ENCODE results near the gene TSTD1. TPM values are rescaled to one million over a fixed set of nuclear protein-coding genes. Genes with fewer than 3 reads are reported as not detected.
A peak's percentile ranks its signal among the peaks of the same experiment; 100 is the strongest.

TSTD1 gene
- total RNA-seq, 1 experiment from 2014 or later, result 74.5 TPM

DNA sequence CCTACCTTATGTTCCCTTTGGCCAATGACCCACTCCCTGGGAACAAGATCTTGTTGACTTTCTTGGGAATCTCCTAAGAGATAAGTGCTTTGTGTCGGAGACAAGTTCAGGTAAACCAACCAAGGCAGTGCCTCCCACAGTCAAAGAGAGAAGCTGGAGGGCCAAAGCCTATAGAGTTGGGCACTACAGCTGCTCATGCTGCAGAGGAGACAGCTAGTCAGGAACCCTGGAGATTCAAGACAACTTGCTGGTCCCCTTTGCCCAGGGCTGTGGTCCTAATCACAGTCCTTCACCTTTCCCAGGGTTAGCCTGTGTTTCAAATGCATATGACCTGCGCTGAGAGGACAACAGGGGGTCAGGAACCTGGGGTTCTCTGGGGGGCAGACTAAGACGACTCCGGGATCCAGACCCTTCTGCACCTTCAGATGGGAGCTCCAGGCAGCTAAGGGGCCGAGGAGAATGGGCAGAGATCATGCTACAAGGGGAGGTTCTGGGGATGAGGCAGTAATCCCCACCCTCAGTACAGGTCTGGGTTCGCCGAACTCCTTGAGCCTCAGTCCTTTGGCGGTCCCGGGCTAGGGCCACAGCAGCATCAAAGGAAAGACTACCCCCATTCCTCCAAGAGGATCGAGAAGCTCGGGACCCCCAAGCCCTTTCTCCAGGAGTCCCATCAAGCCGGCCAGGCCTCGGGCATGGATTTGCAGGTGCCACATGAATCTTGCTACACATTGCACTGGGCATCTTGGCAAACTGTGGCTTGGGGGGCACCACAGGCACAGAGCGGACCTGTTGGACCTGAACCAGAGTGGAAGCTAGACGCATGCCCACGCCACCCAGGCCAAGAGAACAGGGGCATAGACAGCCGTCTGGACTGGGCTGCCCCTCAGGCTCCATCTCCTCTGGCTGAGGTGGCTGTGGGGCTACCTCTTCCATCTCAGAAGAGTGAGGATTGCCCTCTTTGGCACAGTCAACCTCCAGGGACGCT lies 9.0 kb upstream of the TSTD1 start:
- Mint-ChIP-seq H3K27me3 (ENCODE audit: low read depth) (peaks cover 38% of the 10 kb centered on the region), H3K9me3 (peaks cover 26% of the 10 kb centered on the region), H3K4me1 (peaks cover 17% of the 10 kb centered on the region), H3K4me3 (no peak overlapping the region), H3K36me3 (peaks cover 24% of the 10 kb centered on the region), H3K27ac (no peak overlapping the region)
- no peak for DNase-seq (ENCODE audit: low spot score)
- TF ChIP-seq, protein P1, sequence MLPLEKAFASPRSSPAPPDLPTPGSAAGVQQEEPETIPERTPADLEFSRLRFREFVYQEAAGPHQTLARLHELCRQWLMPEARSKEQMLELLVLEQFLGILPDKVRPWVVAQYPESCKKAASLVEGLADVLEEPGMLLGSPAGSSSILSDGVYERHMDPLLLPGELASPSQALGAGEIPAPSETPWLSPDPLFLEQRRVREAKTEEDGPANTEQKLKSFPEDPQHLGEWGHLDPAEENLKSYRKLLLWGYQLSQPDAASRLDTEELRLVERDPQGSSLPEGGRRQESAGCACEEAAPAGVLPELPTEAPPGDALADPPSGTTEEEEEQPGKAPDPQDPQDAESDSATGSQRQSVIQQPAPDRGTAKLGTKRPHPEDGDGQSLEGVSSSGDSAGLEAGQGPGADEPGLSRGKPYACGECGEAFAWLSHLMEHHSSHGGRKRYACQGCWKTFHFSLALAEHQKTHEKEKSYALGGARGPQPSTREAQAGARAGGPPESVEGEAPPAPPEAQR (CRISPR knock-in tag; IDR thresholded peaks at IDR 0.05), result no peak
- TF ChIP-seq SMAD3 (CRISPR knock-in tag; IDR thresholded peaks at IDR 0.05; ENCODE audit: borderline replicate concordance) (no peak), ZNF232 (CRISPR knock-in tag; IDR thresholded peaks at IDR 0.05) (no peak), TEAD4 (CRISPR knock-in tag; IDR thresholded peaks at IDR 0.05) (no peak), NFE2L1 (CRISPR knock-in tag; IDR thresholded peaks at IDR 0.05) (no peak), ZBTB21 (CRISPR knock-in tag; IDR thresholded peaks at IDR 0.05; ENCODE audit: borderline replicate concordance) (no peak), GTF2I (CRISPR knock-in tag; conservative IDR thresholded peaks at IDR 0.05) (no peak), ZNF416 (CRISPR knock-in tag; IDR thresholded peaks at IDR 0.05) (no peak), GRHL2 (CRISPR knock-in tag; IDR thresholded peaks at IDR 0.05; ENCODE audit: insufficient replicate concordance, severe bottlenecking) (no peak)
- TF ChIP-seq, protein P2, sequence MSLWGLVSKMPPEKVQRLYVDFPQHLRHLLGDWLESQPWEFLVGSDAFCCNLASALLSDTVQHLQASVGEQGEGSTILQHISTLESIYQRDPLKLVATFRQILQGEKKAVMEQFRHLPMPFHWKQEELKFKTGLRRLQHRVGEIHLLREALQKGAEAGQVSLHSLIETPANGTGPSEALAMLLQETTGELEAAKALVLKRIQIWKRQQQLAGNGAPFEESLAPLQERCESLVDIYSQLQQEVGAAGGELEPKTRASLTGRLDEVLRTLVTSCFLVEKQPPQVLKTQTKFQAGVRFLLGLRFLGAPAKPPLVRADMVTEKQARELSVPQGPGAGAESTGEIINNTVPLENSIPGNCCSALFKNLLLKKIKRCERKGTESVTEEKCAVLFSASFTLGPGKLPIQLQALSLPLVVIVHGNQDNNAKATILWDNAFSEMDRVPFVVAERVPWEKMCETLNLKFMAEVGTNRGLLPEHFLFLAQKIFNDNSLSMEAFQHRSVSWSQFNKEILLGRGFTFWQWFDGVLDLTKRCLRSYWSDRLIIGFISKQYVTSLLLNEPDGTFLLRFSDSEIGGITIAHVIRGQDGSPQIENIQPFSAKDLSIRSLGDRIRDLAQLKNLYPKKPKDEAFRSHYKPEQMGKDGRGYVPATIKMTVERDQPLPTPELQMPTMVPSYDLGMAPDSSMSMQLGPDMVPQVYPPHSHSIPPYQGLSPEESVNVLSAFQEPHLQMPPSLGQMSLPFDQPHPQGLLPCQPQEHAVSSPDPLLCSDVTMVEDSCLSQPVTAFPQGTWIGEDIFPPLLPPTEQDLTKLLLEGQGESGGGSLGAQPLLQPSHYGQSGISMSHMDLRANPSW (CRISPR knock-in tag; conservative IDR thresholded peaks at IDR 0.05; ENCODE audit: low read depth), result no peak
- TF ChIP-seq, protein P3, sequence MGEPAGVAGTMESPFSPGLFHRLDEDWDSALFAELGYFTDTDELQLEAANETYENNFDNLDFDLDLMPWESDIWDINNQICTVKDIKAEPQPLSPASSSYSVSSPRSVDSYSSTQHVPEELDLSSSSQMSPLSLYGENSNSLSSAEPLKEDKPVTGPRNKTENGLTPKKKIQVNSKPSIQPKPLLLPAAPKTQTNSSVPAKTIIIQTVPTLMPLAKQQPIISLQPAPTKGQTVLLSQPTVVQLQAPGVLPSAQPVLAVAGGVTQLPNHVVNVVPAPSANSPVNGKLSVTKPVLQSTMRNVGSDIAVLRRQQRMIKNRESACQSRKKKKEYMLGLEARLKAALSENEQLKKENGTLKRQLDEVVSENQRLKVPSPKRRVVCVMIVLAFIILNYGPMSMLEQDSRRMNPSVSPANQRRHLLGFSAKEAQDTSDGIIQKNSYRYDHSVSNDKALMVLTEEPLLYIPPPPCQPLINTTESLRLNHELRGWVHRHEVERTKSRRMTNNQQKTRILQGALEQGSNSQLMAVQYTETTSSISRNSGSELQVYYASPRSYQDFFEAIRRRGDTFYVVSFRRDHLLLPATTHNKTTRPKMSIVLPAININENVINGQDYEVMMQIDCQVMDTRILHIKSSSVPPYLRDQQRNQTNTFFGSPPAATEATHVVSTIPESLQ (CRISPR knock-in tag; IDR thresholded peaks at IDR 0.05), result no peak
- CTCF ChIA-PET, result interaction anchor here (0.6 to 1.1 kb wide), 3 partner anchors 9 to 49 kb away, joined by 3 to 5 read pairs (median 3); partner anchors contain the start of genes F11R and TSTD1
- no peak for ATAC-seq
- POLR2A ChIA-PET, result interaction anchor here (3.0 kb wide), 1 partner anchor 21 kb away, joined by 11 read pairs; the partner anchor contains the start of gene ARHGAP30

DNA sequence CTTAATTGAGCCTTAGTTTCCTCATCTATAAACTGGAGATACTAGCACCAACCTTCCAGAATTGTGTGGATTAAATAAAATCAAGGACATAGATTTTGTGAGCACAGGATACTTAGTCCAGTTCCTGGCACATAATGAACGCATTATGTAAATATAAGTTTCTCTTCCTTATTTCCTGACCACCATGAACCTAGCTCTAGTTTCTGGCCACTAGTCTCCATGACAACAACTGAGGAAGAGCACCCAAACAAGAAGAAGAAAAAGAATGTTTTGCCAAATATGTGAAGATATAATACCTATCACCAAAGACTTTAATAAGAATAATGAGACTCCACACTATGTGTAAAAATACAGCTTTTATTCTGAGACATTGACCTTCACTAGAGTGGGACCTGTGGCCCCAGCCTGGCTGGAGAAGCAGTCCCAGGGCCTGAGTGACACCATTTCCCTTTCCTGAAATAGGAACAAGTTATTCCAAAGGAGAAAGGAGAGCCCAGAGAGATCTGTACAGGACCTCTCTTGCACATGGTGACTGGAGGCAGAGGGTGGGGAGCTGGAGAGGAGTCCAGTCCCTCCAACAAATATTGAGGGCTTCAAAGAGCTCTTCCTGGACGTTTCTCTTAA lies 8.0 kb upstream of the TSTD1 start:
- H3K4me1 Mint-ChIP-seq, result peaks cover 24% of the 10 kb centered on the region
- POLR2A ChIA-PET, result interaction anchor here (0.8 to 3.0 kb wide), 4 partner anchors 22 to 71 kb away, joined by 3 to 24 read pairs (median 10); partner anchors contain the start of genes ARHGAP30, F11R, NIT1 and PFDN2
- TF ChIP-seq FOXJ3 (CRISPR knock-in tag; IDR thresholded peaks at IDR 0.05; ENCODE audit: borderline replicate concordance), result no peak
- TF ChIP-seq, protein P4, sequence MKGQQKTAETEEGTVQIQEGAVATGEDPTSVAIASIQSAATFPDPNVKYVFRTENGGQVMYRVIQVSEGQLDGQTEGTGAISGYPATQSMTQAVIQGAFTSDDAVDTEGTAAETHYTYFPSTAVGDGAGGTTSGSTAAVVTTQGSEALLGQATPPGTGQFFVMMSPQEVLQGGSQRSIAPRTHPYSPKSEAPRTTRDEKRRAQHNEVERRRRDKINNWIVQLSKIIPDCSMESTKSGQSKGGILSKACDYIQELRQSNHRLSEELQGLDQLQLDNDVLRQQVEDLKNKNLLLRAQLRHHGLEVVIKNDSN (CRISPR knock-in tag; IDR thresholded peaks at IDR 0.05), result no peak
- TF ChIP-seq, protein P5, sequence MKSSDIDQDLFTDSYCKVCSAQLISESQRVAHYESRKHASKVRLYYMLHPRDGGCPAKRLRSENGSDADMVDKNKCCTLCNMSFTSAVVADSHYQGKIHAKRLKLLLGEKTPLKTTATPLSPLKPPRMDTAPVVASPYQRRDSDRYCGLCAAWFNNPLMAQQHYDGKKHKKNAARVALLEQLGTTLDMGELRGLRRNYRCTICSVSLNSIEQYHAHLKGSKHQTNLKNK (CRISPR knock-in tag; IDR thresholded peaks at IDR 0.05), result no peak
- TF ChIP-seq ETV6 (CRISPR knock-in tag; IDR thresholded peaks at IDR 0.05), result no peak
- no peak for TF ChIP-seq ZNF138 (CRISPR knock-in tag; conservative IDR thresholded peaks at IDR 0.05)
- TF ChIP-seq, protein P6, sequence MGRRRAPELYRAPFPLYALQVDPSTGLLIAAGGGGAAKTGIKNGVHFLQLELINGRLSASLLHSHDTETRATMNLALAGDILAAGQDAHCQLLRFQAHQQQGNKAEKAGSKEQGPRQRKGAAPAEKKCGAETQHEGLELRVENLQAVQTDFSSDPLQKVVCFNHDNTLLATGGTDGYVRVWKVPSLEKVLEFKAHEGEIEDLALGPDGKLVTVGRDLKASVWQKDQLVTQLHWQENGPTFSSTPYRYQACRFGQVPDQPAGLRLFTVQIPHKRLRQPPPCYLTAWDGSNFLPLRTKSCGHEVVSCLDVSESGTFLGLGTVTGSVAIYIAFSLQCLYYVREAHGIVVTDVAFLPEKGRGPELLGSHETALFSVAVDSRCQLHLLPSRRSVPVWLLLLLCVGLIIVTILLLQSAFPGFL (CRISPR knock-in tag; IDR thresholded peaks at IDR 0.05; ENCODE audit: borderline replicate concordance), result no peak
- TF ChIP-seq, protein P3 (CRISPR knock-in tag; IDR thresholded peaks at IDR 0.05), result no peak

More for the DNA sequence above, 8.0 kb upstream of the TSTD1 start:
- ATAC-seq (no peak), DNase-seq (ENCODE audit: low spot score) (no peak)
- Mint-ChIP-seq H3K9me3 (peaks cover 26% of the 10 kb centered on the region), H3K27me3 (ENCODE audit: low read depth) (peaks cover 38% of the 10 kb centered on the region), H3K36me3 (peaks cover 32% of the 10 kb centered on the region), H3K4me3 (peak overlapping the region; percentile 97), H3K27ac (peak overlapping the region; percentile 100)
- CTCF ChIA-PET, result interaction anchor here (0.9 to 2.4 kb wide), 6 partner anchors 8 to 59 kb away, joined by 3 to 21 read pairs (median 8); partner anchors contain the start of gene F11R

All from WTC11 (cell line).